GM18861 (cell line): Measurements from ENCODE around the gene MAGOH.
"Not testable (repeated sequence)": the region's sequence is repeated elsewhere in the genome, so short reads cannot be mapped to it uniquely, and the experiment has no call there.

Source experiments
- ATAC-seq: cut with Tn5 transposase; IDR thresholded peaks from one replicate; pipeline ENCODE4 v1.9.1; 2021; ENCODE audit not compliant: unreplicated experiment

MAGOH gene

DNA sequence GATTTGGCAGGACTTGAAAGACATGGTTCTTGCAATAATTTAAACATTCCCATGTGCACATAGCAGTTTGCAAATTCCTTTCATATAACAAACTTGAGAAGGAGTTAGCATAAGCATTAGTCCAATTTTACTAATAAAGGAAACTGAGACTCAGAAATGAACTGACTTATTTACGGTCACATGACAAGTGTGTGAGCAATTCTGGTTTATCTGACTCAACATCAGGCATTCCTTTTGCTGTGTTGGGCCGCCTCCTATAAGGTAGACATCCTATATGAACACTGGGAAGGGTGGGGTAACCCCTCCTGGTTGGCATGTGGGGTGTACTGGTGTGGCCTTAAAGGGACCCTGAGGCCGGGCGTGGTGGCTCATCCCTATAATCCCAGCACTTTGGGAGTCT is 50.2 kb downstream of the MAGOH start:
- ATAC-seq: no peak

DNA sequence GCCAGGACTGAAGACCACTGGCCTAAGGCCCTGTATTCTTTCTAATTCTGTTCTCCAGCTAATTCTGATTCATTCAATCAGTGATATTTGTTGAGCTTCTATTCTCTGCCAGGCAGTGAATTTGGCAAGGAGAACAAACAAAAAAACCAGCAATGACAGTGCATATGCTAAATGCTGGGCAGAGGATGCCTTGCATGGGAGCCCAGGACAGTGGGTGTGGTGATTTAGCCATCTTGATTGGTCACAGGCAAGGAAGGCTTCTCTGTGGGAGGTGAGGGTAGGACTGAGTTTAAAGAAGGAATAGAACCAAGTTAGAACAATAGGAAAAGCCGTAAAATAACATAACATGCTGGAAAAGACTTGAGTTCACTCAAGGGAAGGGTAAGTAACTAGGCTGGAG is 50.9 kb downstream of the MAGOH start:
- ATAC-seq: no peak

GRCh38 chr1:53186533-53186932 is 51.8 kb downstream of the MAGOH start:
- no peak for ATAC-seq

GRCh38 chr1:53185955-53186297 is 52.4 kb downstream of the MAGOH start:
- not testable (repeated sequence) for ATAC-seq

DNA sequence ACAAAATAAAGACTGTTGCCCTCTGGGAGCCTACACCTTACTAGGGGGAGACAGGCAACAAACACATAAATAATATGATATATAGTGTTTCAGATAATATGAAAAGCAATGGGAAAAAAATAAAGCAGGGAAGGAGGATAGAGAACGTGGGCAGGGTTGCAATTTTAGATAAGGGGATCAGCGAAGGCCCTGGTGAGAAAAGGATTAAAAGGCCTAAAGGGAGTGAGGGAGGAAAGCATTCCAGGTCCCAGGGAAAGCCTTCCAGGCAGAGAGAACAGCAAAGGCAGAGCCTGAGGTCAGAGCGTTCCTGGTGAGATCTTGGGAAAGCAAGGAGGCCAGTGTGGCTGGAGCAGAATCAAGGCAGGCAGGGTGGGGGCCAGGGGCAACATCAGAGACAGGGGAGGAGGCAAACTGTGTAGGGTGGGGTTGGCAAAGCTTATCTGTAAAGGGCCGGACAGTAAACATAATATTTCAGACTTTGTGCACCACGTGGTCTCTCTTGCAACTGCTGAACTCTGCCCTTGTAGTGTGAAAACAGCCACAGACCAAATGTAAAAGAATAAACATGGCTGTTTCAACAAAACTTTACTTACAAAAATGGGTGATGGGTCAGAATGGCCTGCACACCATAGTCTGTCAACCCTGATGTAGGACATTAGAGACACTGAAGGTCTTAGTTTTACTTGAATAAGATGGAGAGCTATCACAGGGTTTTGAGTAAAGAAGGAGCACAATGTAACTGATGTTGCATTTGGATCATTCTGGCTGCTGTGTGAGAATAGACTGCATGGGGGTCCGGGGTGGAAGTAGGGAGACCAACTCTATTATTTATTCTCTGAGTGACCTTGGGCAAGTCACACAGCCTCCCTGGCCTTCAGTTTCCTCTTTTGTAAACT is 55.0 kb downstream of the MAGOH start:
- no peak for ATAC-seq

GRCh38 chr1:53182716-53183094 is 55.6 kb downstream of the MAGOH start:
- ATAC-seq: no peak

DNA sequence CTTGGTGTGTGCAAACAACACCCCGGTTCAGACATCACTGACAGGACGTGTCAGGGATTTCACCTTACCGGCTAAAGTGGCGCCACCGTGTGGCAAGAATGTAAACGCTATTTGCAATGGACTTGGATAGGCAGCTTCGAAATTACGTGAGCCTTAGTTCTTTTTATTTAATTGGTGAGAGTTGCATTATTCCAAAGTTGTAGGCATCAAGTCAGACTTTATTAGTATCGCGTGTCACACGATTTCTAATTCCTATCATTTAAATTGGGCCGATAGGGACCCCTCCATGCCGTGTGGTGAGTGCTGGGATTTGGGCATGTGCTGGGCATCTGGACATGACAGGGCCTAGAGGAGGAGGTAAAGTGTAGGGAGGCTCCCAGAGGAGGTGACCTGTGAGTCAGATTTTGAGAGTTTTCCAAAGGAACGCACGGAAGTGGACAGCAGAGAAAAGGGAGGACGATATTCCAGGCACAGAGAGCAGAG is 56.2 kb downstream of the MAGOH start:
- ATAC-seq: no peak

GRCh38 chr1:53180951-53181350 is 57.4 kb downstream of the MAGOH start:
- no peak for ATAC-seq

GRCh38 chr1:53180226-53180625 is 58.1 kb downstream of the MAGOH start:
- ATAC-seq: no peak
